Aorta (tissue), 5 donors: ENCODE measurements around the gene TNFAIP2. TPM values are rescaled to one million over a fixed set of nuclear protein-coding genes. Genes with fewer than 3 reads are reported as not detected.

Experiments used
- ATAC-seq: fragments of 200-7000 bp; cut with Tn5 transposase; one replicate; pipeline ENCODE4 v1.9.1; 2022; ENCODE audit warnings: moderate library complexity; ENCODE audit not compliant: low FRiP score
- DNase-seq, 2 donors: peaks; one replicate each; pipeline ENCODE4 v3.0.0-alpha.2; 2020
- H3K27ac ChIP-seq, 2 donors: one replicate each; pipeline ENCODE4 v1.5.1; 2013; ENCODE audit warnings: low read length in 2 of 2, mild to moderate bottlenecking in 2 of 2, moderate library complexity in 2 of 2, control low read depth in 1 of 2, inconsistent platforms in 1 of 2, low read depth in 1 of 2
- H3K27me3 ChIP-seq, 2 donors: one replicate each; pipeline ENCODE4 v1.6.1; 2013; ENCODE audit warnings: control low read depth in 1 of 2, low read length in 1 of 2, mild to moderate bottlenecking in 1 of 2, moderate library complexity in 1 of 2; ENCODE audit not compliant: insufficient read depth in 2 of 2, control insufficient read depth in 1 of 2
- H3K36me3 ChIP-seq, 2 donors: one replicate each; pipeline ENCODE4 v1.6.1; 2013; ENCODE audit warnings: control low read depth in 1 of 2, low read length in 1 of 2, mild to moderate bottlenecking in 1 of 2; ENCODE audit not compliant: insufficient read depth in 2 of 2, control insufficient read depth in 1 of 2
- H3K4me1 ChIP-seq, 2 donors: one replicate each; pipeline ENCODE4 v1.6.1; 2013; ENCODE audit warnings: low read length in 2 of 2, control low read depth in 1 of 2, mild to moderate bottlenecking in 1 of 2, moderate library complexity in 1 of 2; ENCODE audit not compliant: insufficient read depth in 2 of 2, control insufficient read depth in 1 of 2
- H3K4me3 ChIP-seq, 2 donors: one replicate each; pipeline ENCODE4 v1.5.1; 2013; ENCODE audit warnings: low read length in 2 of 2, control low read depth in 1 of 2, mild to moderate bottlenecking in 1 of 2
- H3K9me3 ChIP-seq: one replicate; pipeline ENCODE4 v1.6.1; 2013; ENCODE audit warnings: mild to moderate bottlenecking, low read length; ENCODE audit not compliant: control insufficient read depth
- WGBS, 2 donors: extraction: QIAGEN DNeasy Blood & Tissue Kit; methylation state at CpG; one replicate each; pipeline ENCODE4 v1.1.7; 2013; 5-methylcytosine and 5-hydroxymethylcytosine counted together
- intact Hi-C, 2 donors: fragments of 100-400 bp; cut with DNase I; formaldehyde crosslinking; loops; one replicate each; pipeline versions ENCODE4 v1.14.2 to v1.15.0; 2022
- polyA plus RNA-seq, 2 donors: library from polyadenylated mRNA; stranded (reverse); fragments of 200-250 nt; gene quantifications; one replicate each; pipeline ENCODE4 v1.2.3, GENCODE V29; 2013
- total RNA-seq, 2 donors: library from RNA; stranded (reverse); fragmentation: NEBNext Ultra II Directional; extraction: Animal tissue kit (Norgen Biotek cat#: 25700); gene quantifications; one replicate each; pipeline ENCODE4 v1.2.1, GENCODE V29; 2021
- donor health status: healthy with polysubstance abuse.
- donor health status: Bipolar disorder and iron deficiency.
- donor health status: DM: no; HTN: no; CAD: no.
- donor health status: DM: no; HTN: no; CAD: no.
- donor health status: DM: yes; HTN: yes; CAD: no.

The TNFAIP2 gene
- total and polyA plus RNA-seq, 4 donors: 26.8 to 219 (median 89.0) TPM

DNA sequence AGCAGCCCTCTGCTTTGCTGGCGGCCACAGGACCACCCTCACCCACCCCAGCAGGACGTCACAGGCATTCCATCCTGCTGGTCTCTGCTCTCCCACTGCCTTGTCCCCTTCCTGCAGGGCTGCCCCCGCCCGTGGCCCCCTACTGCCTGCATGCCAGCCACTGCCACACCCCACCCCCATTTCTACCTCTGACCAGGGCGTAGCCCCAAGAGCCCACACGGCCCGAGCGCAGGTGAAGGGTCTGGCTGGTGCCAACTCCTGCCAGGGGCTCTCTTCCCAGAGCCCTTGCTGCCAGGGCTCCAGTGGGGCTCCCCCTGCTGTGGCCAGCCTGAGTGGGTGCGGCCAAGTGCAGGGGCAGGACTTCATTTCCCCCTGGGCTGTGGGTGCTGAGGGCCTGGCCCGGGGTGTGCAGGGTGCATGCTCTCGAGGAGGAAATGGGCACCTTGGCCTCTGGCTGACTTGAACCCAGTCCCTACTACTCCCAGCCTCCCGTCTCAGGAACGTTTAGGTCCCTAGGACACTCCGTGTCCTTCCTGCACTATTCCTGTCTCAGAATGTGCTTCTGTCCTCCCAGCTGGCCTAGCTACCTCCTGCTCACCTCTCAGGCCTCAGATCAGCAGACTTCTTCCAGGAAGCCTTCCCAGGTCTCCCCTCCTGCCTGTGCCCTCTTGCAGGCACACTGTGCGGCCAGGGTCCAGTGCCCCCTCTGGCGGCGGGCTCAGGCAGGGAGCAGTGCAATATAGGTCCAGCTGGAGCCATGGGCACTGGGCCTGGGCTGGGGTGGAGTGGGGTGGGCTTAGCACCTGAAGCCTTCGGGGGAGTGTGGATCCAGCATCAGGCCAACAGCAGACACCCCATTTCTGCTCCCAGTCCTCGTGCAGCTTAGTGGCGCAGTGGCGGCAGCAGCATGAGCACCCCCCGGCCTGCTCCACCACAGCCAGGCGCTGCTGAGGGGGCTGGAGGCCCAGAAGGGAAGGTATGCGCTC lies 37.9 kb upstream of the TNFAIP2 start:
- intact Hi-C loops: no loop called here
- no peaks in the 10 kb centered on the region for H3K9me3 ChIP-seq
- no peaks in the 10 kb centered on the region for H3K4me1 ChIP-seq
- H3K4me3 ChIP-seq: no peak overlapping the region
- H3K36me3 ChIP-seq: no peaks in the 10 kb centered on the region
- 77 to 81% methylated on average over 23 to 24 of the region's 24 CpGs for WGBS, 2 donors
- DNase-seq (peak; percentile 26 to 68), ATAC-seq (no peak)
- no peak overlapping the region for H3K27ac ChIP-seq
- no peaks in the 10 kb centered on the region for H3K27me3 ChIP-seq

DNA sequence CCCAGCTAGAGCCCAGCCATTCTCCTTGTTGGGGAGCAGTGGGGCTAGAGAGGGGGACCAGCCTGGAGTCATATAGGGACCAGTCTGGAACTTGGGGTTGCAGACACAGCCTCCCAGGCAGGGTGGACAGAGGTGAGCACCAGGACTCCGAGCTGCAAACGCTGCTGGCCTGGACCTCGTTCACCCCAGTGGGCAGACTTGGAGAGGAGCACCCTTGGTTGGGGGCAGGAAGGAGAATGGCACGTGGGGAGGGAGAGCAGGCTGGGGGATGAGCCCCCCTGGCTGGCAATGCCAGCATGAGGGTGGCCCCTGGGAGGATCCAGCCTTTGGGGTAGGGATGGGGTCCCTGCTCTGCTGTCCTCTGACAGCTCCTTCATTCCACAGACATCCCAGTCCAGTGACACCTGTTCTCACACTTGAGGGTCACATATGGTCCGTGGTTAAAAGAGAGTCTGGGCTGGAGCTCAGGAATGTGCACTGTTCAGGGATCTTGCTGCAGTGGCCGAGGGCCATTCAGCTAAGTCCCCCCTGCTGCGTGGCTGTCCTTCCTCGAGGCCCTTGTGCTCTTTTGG lies 36.4 kb upstream of the TNFAIP2 start:
- 73 to 77% methylated on average over 8 of the region's 8 CpGs for WGBS, 2 donors

DNA sequence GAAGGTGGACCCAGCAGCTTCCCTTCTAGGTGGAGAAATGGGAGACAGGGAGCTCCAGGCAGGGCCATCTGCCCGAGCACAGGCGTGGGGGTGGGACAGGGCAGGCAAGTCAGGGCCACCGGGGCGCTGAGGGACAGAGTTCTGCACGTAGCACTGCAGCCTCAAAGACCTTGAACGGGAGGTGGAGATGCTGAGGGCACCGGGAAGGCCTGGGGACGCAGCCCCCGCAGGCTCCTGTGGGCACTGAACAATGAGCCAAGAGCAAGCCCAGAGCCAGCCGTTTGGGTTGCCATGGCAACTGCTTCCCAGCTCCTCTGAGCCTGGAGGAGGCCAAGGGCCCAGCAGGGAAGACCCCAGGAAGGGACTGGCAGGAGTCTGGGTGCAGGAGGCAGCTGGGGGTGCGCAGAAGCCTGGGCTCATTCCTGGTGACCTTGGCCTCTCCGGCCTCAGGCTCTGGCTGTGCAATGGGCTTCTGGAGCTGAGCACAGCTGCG lies 35.9 kb upstream of the TNFAIP2 start:
- H3K4me3 ChIP-seq: no peak overlapping the region
- H3K36me3 ChIP-seq: no peaks in the 10 kb centered on the region
- WGBS, 2 donors: 78 to 80% methylated on average over 13 of the region's 13 CpGs
- intact Hi-C loops: no loop called here
- H3K27ac ChIP-seq: no peak overlapping the region
- ATAC-seq: no peak
- no peaks in the 10 kb centered on the region for H3K4me1 ChIP-seq
- no peak for DNase-seq
- H3K9me3 ChIP-seq: no peaks in the 10 kb centered on the region
- H3K27me3 ChIP-seq: no peaks in the 10 kb centered on the region

More for the DNA sequence above, 36.4 kb upstream of the TNFAIP2 start:
- Histone ChIP-seq H3K27ac (no peak overlapping the region), H3K9me3 (no peaks in the 10 kb centered on the region), H3K4me3 (no peak overlapping the region), H3K27me3 (no peaks in the 10 kb centered on the region), H3K36me3 (no peaks in the 10 kb centered on the region), H3K4me1 (no peaks in the 10 kb centered on the region)
- intact Hi-C loops: no loop called here
- DNase-seq (peak in 1 of 2 donors; percentile 34), ATAC-seq (no peak)

DNA sequence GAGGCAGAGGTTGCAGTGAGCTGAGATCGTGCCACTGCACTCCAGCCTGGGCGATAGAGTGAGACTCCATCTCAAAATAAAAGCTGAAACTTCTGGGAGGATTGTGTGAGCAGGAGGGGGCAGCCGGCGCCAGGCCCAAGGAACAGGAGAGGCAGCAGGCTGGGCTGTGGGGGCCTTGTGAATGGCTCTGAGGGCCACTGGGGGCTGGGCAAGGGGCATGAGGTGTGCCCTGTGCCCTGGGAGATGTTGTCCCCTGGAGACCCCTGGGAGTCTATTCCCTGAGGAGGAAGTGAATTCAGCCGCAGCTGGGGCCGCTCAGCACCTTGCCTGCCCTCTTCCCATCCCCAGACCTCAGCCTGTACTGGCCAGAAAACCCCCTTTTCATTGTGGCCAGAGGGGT lies 34.3 kb upstream of the TNFAIP2 start:
- WGBS, 2 donors: 92 to 93% methylated on average over 6 of the region's 6 CpGs
- ATAC-seq: no peak
- Histone ChIP-seq H3K36me3 (no peaks in the 10 kb centered on the region), H3K4me1 (no peaks in the 10 kb centered on the region), H3K27ac (no peak overlapping the region), H3K27me3 (no peaks in the 10 kb centered on the region), H3K4me3 (no peak overlapping the region), H3K9me3 (no peaks in the 10 kb centered on the region)
- intact Hi-C loops: no loop called here
- no peak for DNase-seq

- no peak for ATAC-seq
- no peaks in the 10 kb centered on the region for H3K36me3 ChIP-seq
- intact Hi-C loops: no loop called here
- no peaks in the 10 kb centered on the region for H3K27me3 ChIP-seq
- H3K9me3 ChIP-seq: no peaks in the 10 kb centered on the region
- no peaks in the 10 kb centered on the region for H3K4me1 ChIP-seq
- 92 to 93% methylated on average over 27 to 28 of the region's 28 CpGs for WGBS, 2 donors
- H3K27ac ChIP-seq: no peak overlapping the region
- no peak for DNase-seq
- no peak overlapping the region for H3K4me3 ChIP-seq
Observed at GRCh38 chr14:103089386-103090335, 33.6 kb upstream of the TNFAIP2 start.

DNA sequence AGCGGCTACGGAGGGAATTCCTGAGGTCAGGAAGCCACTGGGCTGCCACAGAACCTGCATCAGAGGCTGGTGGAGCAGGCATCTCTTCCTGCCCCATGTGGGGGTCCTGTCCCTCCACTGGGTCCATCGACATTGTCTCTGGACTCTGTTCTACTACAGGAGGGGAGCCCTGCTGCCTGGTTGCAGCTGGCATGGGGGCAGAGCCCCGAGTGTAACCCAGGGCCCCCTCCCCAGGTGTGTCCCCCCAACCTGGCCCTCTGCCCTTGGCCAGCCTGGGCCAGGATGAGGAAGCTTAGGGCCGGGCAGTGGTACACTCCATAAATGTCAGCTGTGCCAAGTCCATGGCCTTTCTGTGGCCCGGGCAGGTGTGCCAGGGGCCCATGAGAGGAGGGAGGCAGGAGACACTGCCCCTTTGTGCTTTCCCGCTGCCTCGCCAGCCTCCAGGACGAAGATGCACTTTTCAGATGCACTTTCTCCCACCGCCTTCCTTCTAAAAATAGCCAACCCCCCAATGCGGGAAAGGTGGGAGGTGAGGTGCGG lies 32.7 kb upstream of the TNFAIP2 start:
- DNase-seq: no peak

DNA sequence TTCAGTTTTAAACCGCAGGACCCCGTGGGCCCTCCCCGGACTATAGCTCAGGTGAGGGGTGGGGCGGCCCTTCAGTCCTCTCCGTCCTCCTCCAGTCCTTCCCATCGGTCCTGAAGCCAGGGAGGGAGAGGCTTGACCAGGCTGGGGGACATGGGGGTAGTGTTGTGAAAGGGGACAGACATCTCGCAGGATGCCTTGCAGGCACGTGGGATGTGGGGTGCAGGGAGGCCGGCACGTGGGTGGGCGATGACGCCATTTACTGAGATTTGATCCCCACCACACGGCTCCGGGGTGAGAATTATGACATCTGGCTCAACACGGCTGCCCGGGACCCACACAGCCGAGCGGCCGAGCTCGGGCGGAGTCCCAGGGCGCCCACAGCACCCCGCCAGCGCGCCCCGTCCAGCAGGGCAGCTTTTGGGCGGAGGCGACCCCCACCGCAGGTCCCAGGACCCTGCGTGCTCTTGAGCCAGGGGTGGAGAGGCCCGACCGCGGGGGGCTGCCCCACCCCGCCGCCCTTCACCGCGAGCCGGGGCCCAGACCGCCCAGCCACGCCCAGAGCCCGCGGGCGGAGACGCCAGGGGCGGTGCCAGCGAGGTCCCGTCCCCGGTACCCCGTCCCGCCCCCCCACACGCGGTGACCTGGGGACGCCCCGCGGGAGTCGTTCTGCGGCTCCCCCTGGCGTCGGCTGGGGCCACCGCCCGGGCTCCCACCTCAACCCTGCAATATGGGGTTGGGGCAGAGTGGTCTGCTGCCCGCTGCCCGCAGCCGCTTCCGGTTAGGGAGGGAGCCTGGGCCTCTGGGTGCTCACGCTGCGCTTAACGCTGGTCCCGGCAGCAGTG lies 32.0 kb upstream of the TNFAIP2 start:
- intact Hi-C loops: no loop called here
- H3K27ac ChIP-seq: no peak overlapping the region
- ATAC-seq (peak; percentile 36), DNase-seq (no peak)
- 8 to 12% methylated on average over 45 to 69 of the region's 69 CpGs for WGBS, 2 donors
- no peaks in the 10 kb centered on the region for H3K9me3 ChIP-seq
- H3K4me1 ChIP-seq: no peaks in the 10 kb centered on the region
- H3K36me3 ChIP-seq: no peaks in the 10 kb centered on the region
- H3K27me3 ChIP-seq: no peaks in the 10 kb centered on the region
- H3K4me3 ChIP-seq: peak overlapping the region in 1 of 2 donors; percentile 38

More for the DNA sequence above, 32.7 kb upstream of the TNFAIP2 start:
- Histone ChIP-seq H3K9me3 (no peaks in the 10 kb centered on the region), H3K27me3 (no peaks in the 10 kb centered on the region), H3K36me3 (no peaks in the 10 kb centered on the region), H3K4me3 (no peak overlapping the region), H3K4me1 (no peaks in the 10 kb centered on the region), H3K27ac (no peak overlapping the region)
- intact Hi-C loops: no loop called here
- WGBS, 2 donors: 87% methylated on average over 12 of the region's 12 CpGs
- no peak for ATAC-seq
